ENCODE data around the gene BABAM2.

The BABAM2 gene

GRCh38 chr2:27993950-27994728, 103.6 kb downstream of the BABAM2 start:
- TF ChIP-seq EZH2 (optimal IDR thresholded peaks at IDR 0.05; ENCODE audit: low read depth, low read length) (no peak), CTCF (IDR thresholded peaks at IDR 0.05; ENCODE audit: low read length) (no peak), EZH2phosphoT487 (IDR thresholded peaks at IDR 0.05; ENCODE audit: low read length) (no peak)

GRCh38 chr2:27996156-27996922, 105.8 kb downstream of the BABAM2 start:
- H3F3A ChIP-seq (ENCODE audit: insufficient read depth, low read length) = no peaks in the 10 kb centered on the region

More at GRCh38 chr2:27993950-27994728, 103.6 kb downstream of the BABAM2 start:
- Histone ChIP-seq H2AFZ (ENCODE audit: low read length) (no peak overlapping the region), H3K4me1 (ENCODE audit: low read length) (no peaks in the 10 kb centered on the region), H3F3A (ENCODE audit: insufficient read depth, low read length) (no peaks in the 10 kb centered on the region), H3K4me2 (ENCODE audit: low read depth, low read length) (no peak overlapping the region), H3K9ac (ENCODE audit: low read length) (no peak overlapping the region), H3K36me3 (replicated peaks; ENCODE audit: insufficient read depth, low read length) (no peaks in the 10 kb centered on the region), H3K27ac (ENCODE audit: low read length) (no peak overlapping the region), H4K20me1 (ENCODE audit: insufficient read depth, low read length) (no peaks in the 10 kb centered on the region), H3K9me3 (replicated peaks; ENCODE audit: insufficient read depth, low read length) (no peaks in the 10 kb centered on the region), H3K4me3 (ENCODE audit: low read length) (no peak overlapping the region), H3K9me2 (replicated peaks; ENCODE audit: insufficient read depth, low read length) (no peaks in the 10 kb centered on the region), H3K27me3 (replicated peaks; ENCODE audit: insufficient read depth, low read length) (no peaks in the 10 kb centered on the region), H3K79me2 (ENCODE audit: low read length) (no peaks in the 10 kb centered on the region)
- DNase-seq = no peak

DNA sequence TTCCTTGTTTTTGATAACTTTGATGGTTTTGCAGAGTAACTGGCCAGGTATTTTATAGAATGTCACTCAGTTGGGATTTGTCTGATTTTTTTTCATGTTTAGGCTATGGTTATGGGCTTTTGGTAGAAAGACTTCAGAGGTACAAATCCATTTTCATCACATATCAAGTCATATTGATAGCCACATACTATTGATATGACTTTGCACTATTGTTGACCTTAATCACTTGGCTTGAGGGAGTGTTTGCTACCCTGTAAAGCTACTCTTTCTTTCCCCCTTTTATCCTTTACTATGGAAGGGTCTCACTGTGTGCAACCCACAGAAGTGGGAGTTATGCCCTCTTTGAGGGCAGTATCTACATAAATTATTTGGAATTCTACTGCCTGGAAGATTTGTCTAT, 109.8 kb downstream of the BABAM2 start:
- Histone ChIP-seq H4K20me1 (ENCODE audit: insufficient read depth, low read length) (no peaks in the 10 kb centered on the region), H3K4me2 (ENCODE audit: low read depth, low read length) (no peak overlapping the region), H3F3A (ENCODE audit: insufficient read depth, low read length) (no peaks in the 10 kb centered on the region), H3K4me3 (ENCODE audit: low read length) (no peak overlapping the region), H3K9me3 (replicated peaks; ENCODE audit: insufficient read depth, low read length) (no peaks in the 10 kb centered on the region), H3K27ac (ENCODE audit: low read length) (no peak overlapping the region), H3K4me1 (ENCODE audit: low read length) (peaks cover 13% of the 10 kb centered on the region; the same call in 1 of the 2 replicates), H3K36me3 (replicated peaks; ENCODE audit: insufficient read depth, low read length) (no peaks in the 10 kb centered on the region), H3K9me2 (replicated peaks; ENCODE audit: insufficient read depth, low read length) (no peaks in the 10 kb centered on the region), H3K27me3 (replicated peaks; ENCODE audit: insufficient read depth, low read length) (no peaks in the 10 kb centered on the region), H3K79me2 (ENCODE audit: low read length) (no peaks in the 10 kb centered on the region), H3K9ac (ENCODE audit: low read length) (no peak overlapping the region), H2AFZ (ENCODE audit: low read length) (no peak overlapping the region)
- no peak for DNase-seq
- TF ChIP-seq CTCF (IDR thresholded peaks at IDR 0.05; ENCODE audit: low read length) (no peak), EZH2 (optimal IDR thresholded peaks at IDR 0.05; ENCODE audit: low read depth, low read length) (no peak), EZH2phosphoT487 (IDR thresholded peaks at IDR 0.05; ENCODE audit: low read length) (no peak)

More at GRCh38 chr2:27996156-27996922, 105.8 kb downstream of the BABAM2 start:
- Histone ChIP-seq H3K36me3 (replicated peaks; ENCODE audit: insufficient read depth, low read length) (no peaks in the 10 kb centered on the region), H3K9me3 (replicated peaks; ENCODE audit: insufficient read depth, low read length) (no peaks in the 10 kb centered on the region), H3K4me3 (ENCODE audit: low read length) (no peak overlapping the region), H3K9ac (ENCODE audit: low read length) (no peak overlapping the region), H4K20me1 (ENCODE audit: insufficient read depth, low read length) (no peaks in the 10 kb centered on the region), H3K4me1 (ENCODE audit: low read length) (no peaks in the 10 kb centered on the region), H3K4me2 (ENCODE audit: low read depth, low read length) (no peak overlapping the region), H3K27me3 (replicated peaks; ENCODE audit: insufficient read depth, low read length) (no peaks in the 10 kb centered on the region), H3K79me2 (ENCODE audit: low read length) (no peaks in the 10 kb centered on the region), H3K27ac (ENCODE audit: low read length) (no peak overlapping the region), H3K9me2 (replicated peaks; ENCODE audit: insufficient read depth, low read length) (no peaks in the 10 kb centered on the region), H2AFZ (ENCODE audit: low read length) (no peak overlapping the region)
- no peak for DNase-seq
- TF ChIP-seq CTCF (IDR thresholded peaks at IDR 0.05; ENCODE audit: low read length) (no peak), EZH2phosphoT487 (IDR thresholded peaks at IDR 0.05; ENCODE audit: low read length) (no peak), EZH2 (optimal IDR thresholded peaks at IDR 0.05; ENCODE audit: low read depth, low read length) (no peak)
